ENCODE data around the gene UBE3C.

DNA sequence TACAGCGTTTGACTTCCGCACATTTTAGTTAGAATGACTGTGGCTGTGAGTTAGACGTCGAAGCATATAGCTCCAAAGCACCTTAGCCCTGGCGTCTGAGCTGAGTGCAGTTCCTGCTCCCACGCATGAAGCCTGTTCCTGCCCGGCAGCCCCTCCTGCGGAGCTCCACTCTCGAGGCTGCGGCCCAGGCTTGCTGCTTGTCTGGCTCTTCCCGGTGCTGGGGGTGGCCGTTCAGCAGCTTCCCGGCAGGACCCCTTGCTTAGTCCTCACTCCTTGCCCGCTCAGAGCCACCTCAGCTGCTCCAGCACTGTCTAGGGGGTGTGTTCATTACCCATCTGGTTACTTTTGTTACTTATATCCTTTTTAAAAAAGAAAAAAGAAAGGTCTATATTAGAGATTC is 109.9 kb downstream of the UBE3C start:
- no peak for TF ChIP-seq EZH2 (optimal IDR thresholded peaks at IDR 0.05; ENCODE audit: low read depth, low read length)
- TF ChIP-seq, protein P1, sequence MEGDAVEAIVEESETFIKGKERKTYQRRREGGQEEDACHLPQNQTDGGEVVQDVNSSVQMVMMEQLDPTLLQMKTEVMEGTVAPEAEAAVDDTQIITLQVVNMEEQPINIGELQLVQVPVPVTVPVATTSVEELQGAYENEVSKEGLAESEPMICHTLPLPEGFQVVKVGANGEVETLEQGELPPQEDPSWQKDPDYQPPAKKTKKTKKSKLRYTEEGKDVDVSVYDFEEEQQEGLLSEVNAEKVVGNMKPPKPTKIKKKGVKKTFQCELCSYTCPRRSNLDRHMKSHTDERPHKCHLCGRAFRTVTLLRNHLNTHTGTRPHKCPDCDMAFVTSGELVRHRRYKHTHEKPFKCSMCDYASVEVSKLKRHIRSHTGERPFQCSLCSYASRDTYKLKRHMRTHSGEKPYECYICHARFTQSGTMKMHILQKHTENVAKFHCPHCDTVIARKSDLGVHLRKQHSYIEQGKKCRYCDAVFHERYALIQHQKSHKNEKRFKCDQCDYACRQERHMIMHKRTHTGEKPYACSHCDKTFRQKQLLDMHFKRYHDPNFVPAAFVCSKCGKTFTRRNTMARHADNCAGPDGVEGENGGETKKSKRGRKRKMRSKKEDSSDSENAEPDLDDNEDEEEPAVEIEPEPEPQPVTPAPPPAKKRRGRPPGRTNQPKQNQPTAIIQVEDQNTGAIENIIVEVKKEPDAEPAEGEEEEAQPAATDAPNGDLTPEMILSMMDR (IDR thresholded peaks at IDR 0.05; ENCODE audit: low read length), result no peak

Data from MM.1S (cell line).